ENCODE results near the gene POMP. TPM values are rescaled to one million over a fixed set of nuclear protein-coding genes. Genes with fewer than 3 reads are reported as not detected.

Gene POMP
- total and polyA plus RNA-seq, 4 donors = 32.2 to 132 (median 41.1) TPM

GRCh38 chr13:28626266-28626665 is 32.7 kb upstream of the POMP start:
- no peak overlapping the region for H3K9ac ChIP-seq (ENCODE audit: low read depth in 1 of 2, low read length in 2 of 2)
- H3K36me3 ChIP-seq (ENCODE audit: control insufficient read depth in 4 of 4, insufficient read depth in 3 of 4, low read depth in 1 of 4, low read length in 3 of 4) = no peaks in the 10 kb centered on the region
- H3K27me3 ChIP-seq (ENCODE audit: control insufficient read depth in 4 of 4, insufficient read depth in 4 of 4, low read length in 3 of 4) = no peaks in the 10 kb centered on the region
- H3K9me3 ChIP-seq (ENCODE audit: control insufficient read depth in 4 of 4, low read length in 3 of 4) = no peaks in the 10 kb centered on the region
- TF ChIP-seq RXRA (IDR thresholded peaks at IDR 0.05) = no peak
- TF ChIP-seq FOXA1 (IDR thresholded peaks at IDR 0.05) = no peak
- TF ChIP-seq, protein P1, sequence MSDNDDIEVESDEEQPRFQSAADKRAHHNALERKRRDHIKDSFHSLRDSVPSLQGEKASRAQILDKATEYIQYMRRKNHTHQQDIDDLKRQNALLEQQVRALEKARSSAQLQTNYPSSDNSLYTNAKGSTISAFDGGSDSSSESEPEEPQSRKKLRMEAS (IDR thresholded peaks at IDR 0.05) = no peak
- TF ChIP-seq EGR1 (IDR thresholded peaks at IDR 0.05; ENCODE audit: low read depth in 2 of 2) = no peak
- TF ChIP-seq GABPA (IDR thresholded peaks at IDR 0.05 in 1 of 2, conservative IDR thresholded peaks at IDR 0.05 in 1 of 2) = no peak
- no peak for TF ChIP-seq ATF3 (IDR thresholded peaks at IDR 0.05)
- TF ChIP-seq SP1 (IDR thresholded peaks at IDR 0.05) = no peak
- TF ChIP-seq, protein P2, sequence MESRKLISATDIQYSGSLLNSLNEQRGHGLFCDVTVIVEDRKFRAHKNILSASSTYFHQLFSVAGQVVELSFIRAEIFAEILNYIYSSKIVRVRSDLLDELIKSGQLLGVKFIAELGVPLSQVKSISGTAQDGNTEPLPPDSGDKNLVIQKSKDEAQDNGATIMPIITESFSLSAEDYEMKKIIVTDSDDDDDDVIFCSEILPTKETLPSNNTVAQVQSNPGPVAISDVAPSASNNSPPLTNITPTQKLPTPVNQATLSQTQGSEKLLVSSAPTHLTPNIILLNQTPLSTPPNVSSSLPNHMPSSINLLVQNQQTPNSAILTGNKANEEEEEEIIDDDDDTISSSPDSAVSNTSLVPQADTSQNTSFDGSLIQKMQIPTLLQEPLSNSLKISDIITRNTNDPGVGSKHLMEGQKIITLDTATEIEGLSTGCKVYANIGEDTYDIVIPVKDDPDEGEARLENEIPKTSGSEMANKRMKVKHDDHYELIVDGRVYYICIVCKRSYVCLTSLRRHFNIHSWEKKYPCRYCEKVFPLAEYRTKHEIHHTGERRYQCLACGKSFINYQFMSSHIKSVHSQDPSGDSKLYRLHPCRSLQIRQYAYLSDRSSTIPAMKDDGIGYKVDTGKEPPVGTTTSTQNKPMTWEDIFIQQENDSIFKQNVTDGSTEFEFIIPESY (IDR thresholded peaks at IDR 0.05) = no peak
- TF ChIP-seq FOXA2 (IDR thresholded peaks at IDR 0.05) = no peak
- no peaks in the 10 kb centered on the region for H3K4me1 ChIP-seq (ENCODE audit: control insufficient read depth in 4 of 4, insufficient read depth in 4 of 4, low read length in 3 of 4)
- DNase-seq (ENCODE audit: low spot score) = no peak
- H3K27ac ChIP-seq (ENCODE audit: low read depth in 1 of 2, low read length in 2 of 2) = no peak overlapping the region
- H3K4me3 ChIP-seq (ENCODE audit: low read depth in 1 of 3, low read length in 3 of 3) = no peak overlapping the region
- WGBS = 84% methylated on average over 5 of the region's 5 CpGs

- no peak overlapping the region for H3K4me3 ChIP-seq (ENCODE audit: low read depth in 1 of 3, low read length in 3 of 3)
- no peak overlapping the region for H3K27ac ChIP-seq (ENCODE audit: low read depth in 1 of 2, low read length in 2 of 2)
- 73% methylated on average over 4 of the region's 4 CpGs for WGBS
Observed at GRCh38 chr13:28628241-28628640, 30.7 kb upstream of the POMP start.

DNA sequence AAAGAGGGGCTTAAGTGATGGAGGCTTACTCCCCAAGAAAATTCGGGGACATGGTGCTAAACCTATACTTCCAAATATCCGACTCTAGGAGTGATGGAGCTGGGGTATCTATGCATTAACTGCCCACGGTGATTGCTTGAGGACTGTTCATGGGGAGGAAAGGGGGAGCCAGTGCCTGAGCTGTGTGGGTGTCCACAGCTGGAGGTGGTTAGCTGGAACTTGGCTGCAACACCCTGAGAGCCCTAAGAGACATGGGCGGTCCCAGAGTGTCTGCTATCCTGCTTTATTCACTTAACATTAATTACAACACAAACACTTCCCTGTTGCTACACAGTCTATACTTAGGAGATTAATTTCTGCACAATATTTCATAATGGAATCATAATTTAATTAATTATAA is 28.1 kb upstream of the POMP start:
- Histone ChIP-seq H3K4me1 (ENCODE audit: control insufficient read depth in 4 of 4, insufficient read depth in 4 of 4, low read length in 3 of 4) (no peaks in the 10 kb centered on the region), H3K36me3 (ENCODE audit: control insufficient read depth in 4 of 4, insufficient read depth in 3 of 4, low read depth in 1 of 4, low read length in 3 of 4) (no peaks in the 10 kb centered on the region)

More at GRCh38 chr13:28628241-28628640, 30.7 kb upstream of the POMP start:
- H3K27me3 ChIP-seq (ENCODE audit: control insufficient read depth in 4 of 4, insufficient read depth in 4 of 4, low read length in 3 of 4) = no peaks in the 10 kb centered on the region
- TF ChIP-seq, protein P3, sequence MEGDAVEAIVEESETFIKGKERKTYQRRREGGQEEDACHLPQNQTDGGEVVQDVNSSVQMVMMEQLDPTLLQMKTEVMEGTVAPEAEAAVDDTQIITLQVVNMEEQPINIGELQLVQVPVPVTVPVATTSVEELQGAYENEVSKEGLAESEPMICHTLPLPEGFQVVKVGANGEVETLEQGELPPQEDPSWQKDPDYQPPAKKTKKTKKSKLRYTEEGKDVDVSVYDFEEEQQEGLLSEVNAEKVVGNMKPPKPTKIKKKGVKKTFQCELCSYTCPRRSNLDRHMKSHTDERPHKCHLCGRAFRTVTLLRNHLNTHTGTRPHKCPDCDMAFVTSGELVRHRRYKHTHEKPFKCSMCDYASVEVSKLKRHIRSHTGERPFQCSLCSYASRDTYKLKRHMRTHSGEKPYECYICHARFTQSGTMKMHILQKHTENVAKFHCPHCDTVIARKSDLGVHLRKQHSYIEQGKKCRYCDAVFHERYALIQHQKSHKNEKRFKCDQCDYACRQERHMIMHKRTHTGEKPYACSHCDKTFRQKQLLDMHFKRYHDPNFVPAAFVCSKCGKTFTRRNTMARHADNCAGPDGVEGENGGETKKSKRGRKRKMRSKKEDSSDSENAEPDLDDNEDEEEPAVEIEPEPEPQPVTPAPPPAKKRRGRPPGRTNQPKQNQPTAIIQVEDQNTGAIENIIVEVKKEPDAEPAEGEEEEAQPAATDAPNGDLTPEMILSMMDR (IDR thresholded peaks at IDR 0.05; ENCODE audit: low read depth, low read length, missing input control) = no peak
- TF ChIP-seq ATF3 (IDR thresholded peaks at IDR 0.05) (no peak), FOXA1 (IDR thresholded peaks at IDR 0.05) (no peak), TAF1 (conservative IDR thresholded peaks at IDR 0.05) (no peak)
- DNase-seq (ENCODE audit: low spot score) = no peak
- H3K9ac ChIP-seq (ENCODE audit: low read depth in 1 of 2, low read length in 2 of 2) = no peak overlapping the region
- H3K36me3 ChIP-seq (ENCODE audit: control insufficient read depth in 4 of 4, insufficient read depth in 3 of 4, low read depth in 1 of 4, low read length in 3 of 4) = no peaks in the 10 kb centered on the region
- no peaks in the 10 kb centered on the region for H3K4me1 ChIP-seq (ENCODE audit: control insufficient read depth in 4 of 4, insufficient read depth in 4 of 4, low read length in 3 of 4)
- H3K9me3 ChIP-seq (ENCODE audit: control insufficient read depth in 4 of 4, low read length in 3 of 4) = no peaks in the 10 kb centered on the region

More for the DNA sequence above, 28.1 kb upstream of the POMP start:
- Histone ChIP-seq H3K27me3 (ENCODE audit: control insufficient read depth in 4 of 4, insufficient read depth in 4 of 4, low read length in 3 of 4) (no peaks in the 10 kb centered on the region), H3K9ac (ENCODE audit: low read depth in 1 of 2, low read length in 2 of 2) (no peak overlapping the region), H3K4me3 (ENCODE audit: low read depth in 1 of 3, low read length in 3 of 3) (no peak overlapping the region), H3K9me3 (ENCODE audit: control insufficient read depth in 4 of 4, low read length in 3 of 4) (no peaks in the 10 kb centered on the region), H3K27ac (ENCODE audit: low read depth in 1 of 2, low read length in 2 of 2) (no peak overlapping the region)
- DNase-seq (ENCODE audit: low spot score) = no peak
- TF ChIP-seq YY1 (IDR thresholded peaks at IDR 0.05) = no peak
- TF ChIP-seq, protein P2 (IDR thresholded peaks at IDR 0.05) = no peak
- 89% methylated on average over 4 of the region's 4 CpGs for WGBS
